Activated CD4-positive, alpha-beta T cell treated with anti-CD3 and anti-CD28 coated beads, Interleukin-2, amount 50 U/mL, for 4 hours (primary cell): ENCODE measurements around the gene SLC6A3.
"Not testable (repeated sequence)": the region's sequence is repeated elsewhere in the genome, so short reads cannot be mapped to it uniquely, and the experiment has no call there.

ENCODE experiments used
- DNase-seq, 2 experiments: peaks; one replicate each; pipeline ENCODE4 v3.0.0-alpha.2; 2020

Gene SLC6A3

DNA sequence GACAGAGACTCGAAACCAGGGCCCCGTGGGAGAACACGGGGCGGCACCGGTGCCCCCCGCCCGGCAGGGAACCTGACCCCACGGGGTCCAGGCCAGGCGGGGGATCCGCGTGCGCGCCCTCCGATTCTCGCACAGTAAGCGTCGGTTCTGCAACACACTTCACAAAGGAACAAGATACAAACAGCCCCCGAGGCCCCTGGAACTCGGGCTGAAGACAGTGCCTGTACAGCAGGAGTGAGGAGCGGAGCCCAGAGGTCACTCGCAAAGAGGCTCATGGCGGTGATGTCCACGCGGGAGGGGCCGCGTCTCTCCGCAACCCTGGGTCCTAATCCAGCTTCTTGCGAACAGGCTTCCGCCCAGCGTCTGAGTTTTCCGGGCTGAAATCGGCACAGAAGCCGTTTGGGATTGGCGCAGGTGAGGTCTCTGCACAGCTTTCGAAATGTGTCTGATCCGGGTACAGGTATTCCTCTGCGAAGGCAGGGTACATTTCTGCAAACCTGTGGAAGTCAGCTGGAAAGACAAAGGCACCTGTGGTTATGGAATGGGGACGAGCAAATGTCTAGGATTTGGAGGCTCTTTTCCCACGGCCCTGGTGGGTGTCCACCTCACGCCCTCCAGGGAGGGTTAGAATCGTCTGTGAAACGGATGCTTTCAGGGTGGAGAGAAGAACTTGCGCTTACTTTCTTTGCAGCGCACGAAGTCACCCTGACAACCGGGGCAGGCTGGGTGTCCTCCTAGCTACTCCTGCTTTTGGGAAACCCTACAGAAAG lies 18.3 kb upstream of the SLC6A3 start:
- DNase-seq: no peak

DNA sequence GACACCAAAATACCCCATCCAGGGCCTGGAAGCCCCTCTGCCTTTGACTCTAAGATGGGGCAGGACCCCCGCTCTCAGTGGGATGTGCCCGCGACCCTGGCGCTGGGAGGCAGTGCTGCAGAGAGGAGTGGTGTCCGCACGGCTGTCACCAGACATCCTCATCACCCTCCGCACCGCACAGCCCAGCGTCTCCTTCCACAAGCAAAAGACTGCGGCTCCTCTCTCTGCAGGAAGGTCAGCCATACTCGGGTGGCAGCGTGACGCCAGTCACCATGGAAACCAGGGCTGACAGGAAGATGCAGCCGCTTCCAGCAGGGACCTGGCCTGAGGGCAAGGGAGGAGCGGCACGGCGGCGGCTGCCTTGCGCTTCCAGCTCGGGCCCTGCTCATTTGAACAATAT lies 17.1 kb upstream of the SLC6A3 start:
- DNase-seq: no peak

DNA sequence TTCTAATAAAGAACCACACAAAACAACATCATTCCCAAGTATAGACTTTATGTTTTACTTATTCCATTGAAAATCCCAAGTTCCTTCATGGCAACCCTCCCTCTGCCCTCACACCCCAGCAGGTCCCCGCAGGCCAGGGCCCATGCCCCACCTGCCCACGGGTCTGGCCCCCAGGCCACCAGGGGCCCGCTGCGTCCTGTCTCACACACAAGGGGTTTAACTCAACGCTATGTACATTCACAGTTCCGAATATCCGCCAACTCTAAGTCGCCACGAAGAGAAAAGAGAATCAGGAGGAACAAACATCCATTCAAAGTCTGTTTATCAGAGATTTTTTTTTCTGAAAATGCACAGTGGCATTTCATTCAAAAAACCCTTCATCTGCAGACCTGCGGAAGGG lies 16.2 kb upstream of the SLC6A3 start:
- no peak for DNase-seq

DNA sequence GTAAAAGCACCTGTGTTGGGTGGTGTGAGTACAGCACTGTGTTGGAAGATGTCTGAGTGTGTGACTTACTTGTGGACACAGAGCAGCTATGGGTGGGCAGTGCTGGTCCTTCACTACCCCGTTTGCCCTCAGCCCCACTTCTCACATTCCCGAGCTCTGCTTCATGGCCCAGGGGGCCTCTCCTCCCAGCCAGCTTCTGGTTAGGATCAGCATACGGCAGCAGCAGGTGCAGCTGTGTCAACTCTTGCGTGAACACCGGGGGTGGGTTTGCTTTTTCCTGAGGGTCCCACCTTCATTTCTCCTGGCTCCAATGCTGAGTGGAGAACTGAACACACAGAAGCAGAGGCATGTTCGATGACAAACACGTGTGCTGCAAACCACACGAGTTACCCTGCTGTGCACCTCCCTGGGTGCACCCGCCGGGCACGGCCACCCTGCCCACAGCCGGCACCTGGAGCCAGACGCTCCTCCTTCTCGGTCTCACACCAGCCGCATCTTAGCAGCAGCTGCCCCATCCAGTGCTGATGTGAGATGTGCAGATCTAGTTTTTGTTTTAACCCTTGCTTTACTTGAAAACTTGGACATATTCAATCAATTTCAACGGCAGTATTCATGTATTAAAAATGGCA lies 14.9 kb upstream of the SLC6A3 start:
- DNase-seq: no peak

DNA sequence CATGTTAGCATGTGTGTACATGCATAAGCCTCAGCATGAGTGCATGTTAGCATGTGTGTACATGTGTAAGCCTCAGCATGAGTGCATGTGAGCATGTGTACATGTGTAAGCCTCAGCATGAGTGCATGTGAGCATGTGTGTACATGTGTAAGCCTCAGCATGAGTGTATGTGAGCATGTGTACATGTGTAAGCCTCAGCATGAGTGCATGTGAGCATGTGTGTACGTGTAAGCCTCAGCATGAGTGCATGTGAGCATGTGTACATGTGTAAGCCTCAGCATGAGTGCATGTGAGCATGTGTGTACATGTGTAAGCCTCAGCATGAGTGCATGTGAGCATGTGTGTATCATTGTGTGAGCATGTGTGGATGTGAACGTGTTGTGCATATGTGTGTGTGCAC lies 14.2 kb upstream of the SLC6A3 start:
- DNase-seq: not testable (repeated sequence)

DNA sequence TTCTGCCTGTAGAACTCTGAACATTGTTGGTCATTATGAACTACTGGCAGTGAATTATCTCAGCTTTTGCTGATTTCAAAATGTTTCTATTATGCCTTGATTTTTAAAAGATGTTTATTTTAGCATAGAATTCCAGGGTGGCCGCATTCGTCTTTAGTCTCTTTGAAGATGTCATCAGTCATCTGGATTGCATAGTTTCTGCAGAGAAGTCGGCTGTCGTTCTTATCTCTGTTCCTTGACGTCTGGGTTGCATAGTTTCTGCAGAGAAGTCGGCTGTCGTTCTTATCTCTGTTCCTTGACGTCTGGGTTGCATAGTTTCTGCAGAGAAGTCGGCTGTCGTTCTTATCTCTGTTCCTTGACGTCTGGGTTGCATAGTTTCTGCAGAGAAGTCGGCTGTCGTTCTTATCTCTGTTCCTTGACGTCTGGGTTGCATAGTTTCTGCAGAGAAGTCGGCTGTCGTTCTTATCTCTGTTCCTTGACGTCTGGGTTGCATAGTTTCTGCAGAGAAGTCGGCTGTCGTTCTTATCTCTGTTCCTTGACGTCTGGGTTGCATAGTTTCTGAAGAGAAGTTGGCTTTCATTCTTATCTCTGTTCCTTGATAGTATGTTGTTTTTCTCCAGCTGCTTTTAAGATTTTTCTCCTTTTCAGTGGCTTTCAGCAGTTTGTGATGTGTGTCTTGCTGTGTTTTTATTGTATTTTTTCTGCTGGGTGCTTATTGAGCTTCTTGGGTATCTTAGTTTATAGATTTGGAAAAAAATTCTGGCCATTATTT lies 11.1 kb upstream of the SLC6A3 start:
- not testable (repeated sequence) for DNase-seq

DNA sequence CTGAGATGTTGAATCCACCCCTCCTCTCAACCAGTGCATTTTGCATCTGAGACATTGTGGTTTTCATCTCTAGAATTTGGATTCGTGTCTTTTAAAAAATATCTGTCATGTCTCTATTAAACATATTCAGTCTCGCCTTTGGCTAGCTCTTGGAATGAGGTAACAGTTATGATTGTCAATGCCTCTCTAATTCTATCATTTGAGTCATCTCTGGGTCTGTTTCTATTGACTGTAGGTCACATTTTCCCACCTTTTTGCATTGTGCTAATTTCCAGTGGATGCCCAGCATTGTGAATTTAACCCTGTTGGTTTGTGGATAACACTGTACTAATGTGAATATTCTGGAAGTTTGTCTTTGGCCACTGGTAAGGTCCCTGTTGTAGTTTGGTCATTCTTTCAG lies 8.4 kb upstream of the SLC6A3 start:
- DNase-seq: no peak

DNA sequence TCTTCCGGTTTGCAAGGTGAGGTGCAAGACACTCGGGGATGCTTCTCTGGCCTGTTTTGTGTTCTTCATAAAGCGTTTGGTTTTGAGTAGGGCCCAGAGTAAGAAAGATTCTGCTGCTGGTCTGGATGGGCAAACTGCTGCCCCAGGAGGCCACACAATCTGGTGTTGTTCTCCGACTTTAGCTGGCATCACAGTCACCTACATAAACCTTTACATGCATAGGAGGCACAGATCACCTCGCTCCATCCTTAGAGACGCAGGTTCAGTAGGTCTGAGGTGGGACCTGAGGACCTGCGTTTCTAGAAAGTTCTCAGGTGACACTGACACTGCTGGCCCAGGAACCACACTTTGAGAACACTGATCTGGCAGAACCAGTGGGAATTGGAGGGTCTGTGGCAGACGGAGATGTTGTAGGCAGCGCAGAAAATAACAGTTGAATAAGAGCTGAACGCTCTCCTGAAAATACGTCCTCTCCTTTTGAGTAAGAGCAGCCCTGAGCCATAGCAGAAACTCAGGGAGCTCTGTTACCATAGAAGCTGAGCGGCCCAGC lies 3.9 kb upstream of the SLC6A3 start:
- DNase-seq: no peak

DNA sequence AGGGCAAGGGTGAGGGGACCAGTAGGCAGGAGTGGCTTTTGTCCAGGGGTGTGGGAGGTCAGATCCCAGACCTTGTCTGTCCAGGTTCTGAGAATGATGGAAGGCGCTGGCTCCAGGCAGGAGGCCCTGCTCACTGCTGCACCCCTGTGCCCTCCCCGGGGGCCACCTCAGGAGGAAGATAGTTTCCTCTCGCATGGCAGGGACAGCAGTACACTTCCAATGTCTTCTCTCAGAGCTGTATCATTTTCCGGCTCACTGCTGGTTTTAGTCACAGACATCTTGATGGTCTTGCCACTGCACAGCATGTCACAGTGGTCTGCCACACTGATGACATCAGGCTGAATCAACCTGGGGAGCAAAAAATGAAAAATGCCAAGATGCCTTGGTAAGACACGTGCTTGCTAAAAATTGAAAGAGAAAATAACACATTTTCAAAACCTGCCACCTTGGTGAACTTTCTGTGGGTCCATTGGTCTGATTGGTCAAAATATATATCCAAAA lies 3.3 kb upstream of the SLC6A3 start:
- DNase-seq: no peak

DNA sequence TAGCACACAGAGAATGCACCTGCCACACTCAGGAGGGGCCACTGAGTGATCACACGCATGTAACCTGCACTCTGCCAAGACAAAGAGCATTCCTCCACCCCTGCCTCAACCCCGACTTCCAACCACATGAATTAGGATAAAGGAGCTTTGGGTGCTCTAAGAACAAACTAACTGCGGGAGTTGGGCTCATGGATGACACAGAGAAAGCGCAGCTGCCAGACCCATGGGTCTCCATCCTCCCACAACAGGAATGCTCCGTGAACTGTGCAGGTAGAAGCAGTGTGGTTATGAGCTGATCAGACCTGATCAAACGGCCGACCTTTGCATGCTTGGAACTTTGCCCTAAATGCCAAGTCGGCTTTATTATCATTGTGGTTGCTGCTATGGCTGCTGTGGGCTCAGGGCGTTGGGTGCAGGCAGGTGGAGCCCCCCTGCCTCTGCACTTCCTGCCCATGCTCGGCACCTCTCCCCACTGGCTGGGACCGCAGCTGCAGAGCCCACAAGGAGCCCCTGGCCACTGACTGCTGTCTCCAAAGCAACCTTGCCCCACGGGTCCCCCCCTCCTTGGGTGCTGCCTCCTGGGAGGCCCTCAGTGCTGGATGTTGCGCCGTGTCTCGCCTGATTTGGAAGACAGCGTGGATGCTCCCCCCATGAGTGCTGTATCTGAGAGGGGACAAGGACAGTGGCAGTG lies 2.6 kb upstream of the SLC6A3 start:
- no peak for DNase-seq

DNA sequence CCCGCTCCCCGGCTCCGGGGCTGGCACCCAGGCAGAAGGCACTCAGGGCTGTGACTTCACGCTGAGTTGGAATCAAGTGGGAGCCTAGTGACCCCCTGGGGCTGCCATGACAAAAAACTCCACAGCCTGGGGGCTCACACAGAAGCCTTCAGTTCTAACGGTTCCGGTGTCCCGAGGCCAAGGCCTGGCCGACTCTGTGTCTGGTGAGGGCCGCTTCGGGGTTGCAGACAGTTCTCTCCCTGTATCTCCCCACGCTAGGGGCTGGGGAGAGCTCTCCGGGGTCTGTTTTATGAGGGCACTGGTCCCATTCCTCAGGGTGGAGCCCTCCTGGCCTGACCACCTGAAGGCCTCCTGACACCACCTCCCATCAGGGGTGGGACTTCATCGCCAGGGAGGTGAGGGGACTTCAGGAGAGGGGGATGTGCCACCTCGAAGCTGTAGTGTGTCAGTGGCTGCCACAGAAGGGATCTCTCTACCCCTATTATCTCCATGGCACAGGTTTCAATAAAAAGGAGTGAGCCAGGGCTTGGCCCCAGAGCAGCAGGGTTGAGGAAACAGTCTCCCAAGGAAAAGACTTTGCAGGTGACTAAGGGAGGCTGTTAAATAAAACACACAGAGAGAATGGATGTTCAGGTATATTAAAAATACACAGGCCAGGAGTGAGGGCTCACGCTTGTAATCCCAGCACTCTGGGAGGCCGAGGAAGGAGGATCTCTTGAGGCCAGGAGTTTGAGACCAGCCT lies 1.5 kb upstream of the SLC6A3 start:
- no peak for DNase-seq

DNA sequence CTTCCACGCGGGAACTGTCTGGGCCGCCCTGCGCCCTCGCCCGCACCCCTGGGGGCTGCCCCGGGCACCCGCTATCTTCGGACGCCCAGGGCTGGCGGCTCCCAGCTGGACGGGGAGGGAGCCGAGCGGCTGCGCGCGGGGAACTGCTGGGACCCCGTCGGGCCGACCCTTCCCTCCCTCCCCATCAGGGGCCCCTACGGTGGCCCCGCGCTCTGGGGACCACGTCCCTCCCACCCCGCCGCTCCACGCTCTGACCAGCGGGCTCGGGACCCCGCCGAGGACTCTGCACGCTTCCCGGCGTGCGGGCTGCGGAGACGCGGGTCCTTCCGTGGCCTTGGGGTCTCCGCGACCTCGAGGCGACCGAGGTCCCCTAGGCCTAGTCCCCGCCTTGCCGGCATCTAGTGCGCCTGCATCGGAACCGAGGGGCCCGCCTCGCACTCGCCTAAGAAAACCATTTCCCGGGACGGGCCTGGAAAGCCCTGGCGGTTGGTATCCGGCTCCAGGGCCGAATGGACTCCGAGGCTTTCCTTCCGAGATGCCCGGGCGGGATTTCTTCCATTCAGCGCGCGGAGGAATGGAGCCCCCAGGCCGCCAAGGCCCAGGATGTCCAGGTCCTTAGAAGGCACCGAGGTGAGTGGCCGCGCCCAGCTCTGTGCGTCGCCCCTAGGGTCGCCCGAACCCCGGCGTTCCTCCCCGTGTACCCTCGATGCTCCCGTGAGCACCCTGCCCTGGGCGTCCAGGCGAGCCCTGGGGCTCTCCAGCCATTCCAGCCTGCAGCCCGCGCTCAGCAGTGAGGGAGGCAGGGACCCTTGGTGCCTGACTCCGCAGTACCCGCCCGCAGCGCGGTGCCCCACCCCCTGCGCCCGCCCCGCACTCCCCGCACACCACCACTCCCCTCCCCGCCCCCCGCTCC lies 705 bp upstream of the SLC6A3 start:
- no peak for DNase-seq

DNA sequence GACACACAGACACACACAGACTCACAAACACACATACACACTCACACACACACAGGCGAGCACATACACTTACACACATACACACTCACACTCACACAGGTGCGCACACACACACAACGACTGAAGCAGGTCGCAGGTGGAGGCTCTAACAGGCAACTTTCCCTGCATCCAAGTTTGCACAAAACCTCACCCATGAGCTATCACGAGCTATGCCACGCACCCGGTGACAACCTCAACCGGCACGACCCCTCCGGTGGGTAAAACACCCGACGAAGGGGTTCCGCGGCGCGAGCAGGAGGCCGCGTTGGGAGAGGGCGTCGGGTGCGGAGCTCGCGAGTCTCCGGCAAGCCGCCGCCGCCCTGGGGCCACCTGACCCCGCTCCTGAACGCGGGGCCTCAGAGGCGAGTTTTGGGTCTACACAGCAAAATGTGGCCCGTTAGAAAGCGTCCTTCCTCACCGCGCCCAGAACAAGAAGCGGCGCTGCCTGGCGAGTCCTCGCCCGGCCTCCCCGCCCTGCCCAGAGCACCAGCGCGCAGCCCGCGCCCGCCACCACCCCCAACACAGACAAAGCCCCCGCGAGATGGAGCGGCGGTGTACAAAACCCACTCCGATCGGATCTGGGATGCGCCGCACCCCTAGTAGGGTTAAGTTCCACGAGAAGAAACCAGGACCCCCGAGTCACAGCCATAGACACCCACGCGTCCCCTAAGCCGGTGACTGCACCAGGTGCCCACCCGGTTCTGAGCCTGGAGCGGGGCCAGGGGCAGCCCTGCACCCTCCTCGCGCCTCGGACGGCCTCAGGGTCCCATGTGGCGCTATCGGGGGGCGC lies 665 bp downstream of the SLC6A3 start:
- no peak for DNase-seq

DNA sequence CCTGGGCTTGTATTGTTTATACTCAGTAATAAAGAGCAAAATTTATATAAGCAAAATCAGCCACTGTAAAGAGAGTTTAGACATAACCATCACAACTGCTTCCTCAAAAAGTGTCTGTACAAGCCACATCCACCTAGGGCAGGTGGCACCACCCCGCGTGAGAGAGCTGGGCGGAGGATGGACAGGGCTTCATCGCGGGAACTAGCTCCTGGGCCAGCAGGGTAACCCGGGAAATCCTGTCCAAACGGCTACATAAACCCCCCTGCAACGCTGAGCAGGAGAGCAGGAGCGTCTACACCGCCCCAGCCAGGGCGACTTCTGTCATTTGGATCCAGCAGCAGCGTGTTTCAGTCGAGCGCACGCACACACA lies 1.3 kb downstream of the SLC6A3 start:
- DNase-seq: no peak

DNA sequence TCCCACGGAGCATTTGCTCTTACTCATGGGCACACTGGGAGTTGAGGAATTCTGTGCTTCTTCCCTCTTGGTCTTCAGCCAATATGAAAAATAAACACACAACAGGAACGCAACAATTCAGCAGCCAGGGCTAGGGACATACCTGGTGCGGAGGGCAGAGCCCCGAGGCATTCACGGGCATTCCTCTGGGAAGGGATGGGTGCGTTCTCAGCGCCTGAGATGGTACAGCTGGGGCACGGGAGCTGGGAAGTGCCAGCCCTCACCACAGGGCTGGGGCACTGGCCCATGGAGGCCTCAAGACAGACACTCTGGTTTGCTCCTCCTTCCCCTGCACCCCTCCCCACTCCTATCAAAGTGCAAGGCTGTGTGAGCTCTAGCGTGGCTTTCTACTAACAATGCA lies 2.1 kb downstream of the SLC6A3 start:
- no peak for DNase-seq

DNA sequence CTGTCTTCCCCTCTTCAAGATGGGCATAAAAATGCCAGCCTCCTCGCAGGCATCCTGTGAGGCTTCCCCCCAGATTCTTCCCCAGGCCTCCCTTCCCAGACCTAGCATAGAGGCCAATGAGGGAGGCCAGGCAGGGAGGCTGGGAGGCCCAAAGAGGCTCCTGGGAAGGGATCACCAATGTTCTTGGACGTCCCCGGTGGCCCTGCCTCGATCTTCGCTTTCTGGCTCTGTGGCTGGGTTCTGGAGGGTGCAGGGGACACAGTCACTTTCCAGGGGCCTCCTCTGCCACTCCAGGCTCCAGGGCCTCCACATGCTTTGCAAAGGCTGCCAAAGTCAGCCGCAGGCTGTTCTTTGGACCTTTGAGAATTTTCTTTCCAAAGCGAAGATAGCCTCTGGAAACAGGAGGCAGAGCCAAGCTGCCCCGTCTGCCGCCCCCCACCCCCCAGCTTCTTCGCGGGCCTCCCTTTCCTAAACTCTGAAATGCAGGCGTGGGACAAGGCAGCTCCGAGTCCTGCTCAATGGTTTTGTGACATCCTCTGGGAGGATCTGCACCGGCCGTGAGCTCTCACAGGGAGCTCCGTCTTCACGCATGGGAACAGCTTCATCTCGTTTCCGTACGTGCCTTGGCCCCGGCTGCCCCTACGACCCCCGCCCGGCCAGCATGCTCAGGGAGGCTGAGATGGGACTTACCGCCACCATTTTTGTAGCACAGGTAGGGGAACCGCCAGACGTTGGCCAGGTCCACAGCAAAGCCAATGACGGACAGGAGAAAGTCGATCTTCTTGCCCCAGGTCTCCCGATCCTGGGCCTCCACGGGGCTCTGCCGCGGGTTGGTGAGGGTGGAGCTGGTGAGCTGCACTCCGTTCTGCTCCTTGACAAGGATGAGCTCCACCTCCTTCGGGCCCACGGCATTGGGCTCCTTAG lies 2.8 kb downstream of the SLC6A3 start:
- DNase-seq: no peak

DNA sequence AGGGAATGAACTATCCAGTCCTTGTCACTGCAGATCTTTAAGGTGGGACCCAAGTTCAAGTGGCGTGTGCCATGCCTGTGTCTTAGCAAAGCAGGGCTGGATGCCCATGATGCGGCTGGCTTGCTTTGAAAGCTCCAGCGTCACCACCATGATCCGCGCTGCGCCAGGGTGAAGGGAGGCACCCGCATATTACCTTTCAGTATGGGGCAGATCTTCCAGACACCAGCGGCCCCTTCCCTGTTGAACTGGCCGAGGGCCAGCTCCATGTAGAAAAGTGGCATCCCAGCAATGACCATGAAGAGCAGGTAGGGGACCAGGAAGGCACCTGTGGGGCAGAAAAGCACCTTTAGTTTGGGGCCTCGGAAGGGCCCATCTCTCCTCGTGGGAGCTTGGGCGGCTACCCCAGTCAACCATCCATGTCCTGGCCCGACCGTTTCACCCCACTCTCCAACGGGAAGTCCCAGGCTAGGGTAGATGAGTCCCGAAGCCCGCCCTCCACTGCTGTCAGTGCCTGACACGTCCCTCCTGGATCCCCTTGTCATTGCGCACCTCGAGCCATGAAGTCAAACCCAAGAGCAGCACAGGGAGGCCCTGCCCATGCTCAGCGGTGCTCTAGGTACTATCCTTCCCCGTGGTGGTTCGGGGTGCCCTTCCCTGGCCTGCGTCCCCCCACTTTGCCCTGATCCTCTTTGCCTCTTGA lies 3.9 kb downstream of the SLC6A3 start:
- no peak for DNase-seq

DNA sequence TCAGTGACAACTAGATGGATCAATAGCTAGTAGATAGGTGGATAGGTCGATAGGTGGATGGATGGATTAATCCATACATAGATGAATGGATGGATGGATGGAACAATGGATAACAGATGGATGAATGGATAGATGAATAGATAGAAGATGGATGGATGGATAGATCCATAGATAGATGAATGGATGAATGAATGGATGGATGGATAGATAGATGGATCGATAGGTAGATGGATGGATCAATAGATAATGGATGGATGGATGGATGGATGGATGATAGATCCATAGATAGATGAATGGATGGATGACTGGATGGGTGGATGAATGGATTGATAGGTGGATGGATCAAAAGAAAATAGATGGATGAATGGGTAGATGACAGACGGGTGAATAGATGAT lies 5.1 kb downstream of the SLC6A3 start:
- no peak for DNase-seq
